CD4-positive, alpha-beta T cell treated with Interleukin-10 for 1 hour (primary cell): ENCODE data around the gene RIMBP3C.
"Not testable (repeated sequence)": the region's sequence is repeated elsewhere in the genome, so short reads cannot be mapped to it uniquely, and the experiment has no call there.

ENCODE experiments used
- DNase-seq: peaks from one replicate; pipeline ENCODE4 v3.0.0-alpha.2; 2020

Gene RIMBP3C, protein sequence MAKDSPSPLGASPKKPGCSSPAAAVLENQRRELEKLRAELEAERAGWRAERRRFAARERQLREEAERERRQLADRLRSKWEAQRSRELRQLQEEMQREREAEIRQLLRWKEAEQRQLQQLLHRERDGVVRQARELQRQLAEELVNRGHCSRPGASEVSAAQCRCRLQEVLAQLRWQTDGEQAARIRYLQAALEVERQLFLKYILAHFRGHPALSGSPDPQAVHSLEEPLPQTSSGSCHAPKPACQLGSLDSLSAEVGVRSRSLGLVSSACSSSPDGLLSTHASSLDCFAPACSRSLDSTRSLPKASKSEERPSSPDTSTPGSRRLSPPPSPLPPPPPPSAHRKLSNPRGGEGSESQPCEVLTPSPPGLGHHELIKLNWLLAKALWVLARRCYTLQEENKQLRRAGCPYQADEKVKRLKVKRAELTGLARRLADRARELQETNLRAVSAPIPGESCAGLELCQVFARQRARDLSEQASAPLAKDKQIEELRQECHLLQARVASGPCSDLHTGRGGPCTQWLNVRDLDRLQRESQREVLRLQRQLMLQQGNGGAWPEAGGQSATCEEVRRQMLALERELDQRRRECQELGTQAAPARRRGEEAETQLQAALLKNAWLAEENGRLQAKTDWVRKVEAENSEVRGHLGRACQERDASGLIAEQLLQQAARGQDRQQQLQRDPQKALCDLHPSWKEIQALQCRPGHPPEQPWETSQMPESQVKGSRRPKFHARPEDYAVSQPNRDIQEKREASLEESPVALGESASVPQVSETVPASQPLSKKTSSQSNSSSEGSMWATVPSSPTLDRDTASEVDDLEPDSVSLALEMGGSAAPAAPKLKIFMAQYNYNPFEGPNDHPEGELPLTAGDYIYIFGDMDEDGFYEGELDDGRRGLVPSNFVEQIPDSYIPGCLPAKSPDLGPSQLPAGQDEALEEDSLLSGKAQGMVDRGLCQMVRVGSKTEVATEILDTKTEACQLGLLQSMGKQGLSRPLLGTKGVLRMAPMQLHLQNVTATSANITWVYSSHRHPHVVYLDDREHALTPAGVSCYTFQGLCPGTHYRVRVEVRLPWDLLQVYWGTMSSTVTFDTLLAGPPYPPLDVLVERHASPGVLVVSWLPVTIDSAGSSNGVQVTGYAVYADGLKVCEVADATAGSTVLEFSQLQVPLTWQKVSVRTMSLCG (N-terminal part only)

DNA sequence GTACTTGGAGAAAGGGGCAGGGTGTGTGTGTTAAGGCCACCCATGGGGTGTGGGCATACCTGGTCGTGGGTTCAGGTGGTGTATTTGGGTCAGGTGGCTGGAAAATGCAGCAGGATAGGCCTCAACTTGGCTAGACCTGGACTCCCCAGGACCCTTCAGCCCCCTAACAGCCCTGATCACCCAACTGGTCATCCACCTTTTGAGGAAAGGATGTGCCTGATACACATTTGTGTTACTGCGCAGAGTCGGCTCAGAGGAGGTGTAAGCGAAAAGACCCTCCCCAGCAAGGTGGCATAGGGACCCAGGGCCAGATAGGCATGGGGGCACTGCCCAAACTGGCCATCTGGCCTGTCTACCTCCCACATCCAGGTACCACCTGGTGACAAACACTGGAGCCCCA, at the start of gene RIMBP3C:
RIMBP3C (minus strand) TSS at position 101 of the 400 bp plus-strand sequence. CDS start 485 bp downstream, outside the sequence.
- not testable (repeated sequence) for DNase-seq

DNA sequence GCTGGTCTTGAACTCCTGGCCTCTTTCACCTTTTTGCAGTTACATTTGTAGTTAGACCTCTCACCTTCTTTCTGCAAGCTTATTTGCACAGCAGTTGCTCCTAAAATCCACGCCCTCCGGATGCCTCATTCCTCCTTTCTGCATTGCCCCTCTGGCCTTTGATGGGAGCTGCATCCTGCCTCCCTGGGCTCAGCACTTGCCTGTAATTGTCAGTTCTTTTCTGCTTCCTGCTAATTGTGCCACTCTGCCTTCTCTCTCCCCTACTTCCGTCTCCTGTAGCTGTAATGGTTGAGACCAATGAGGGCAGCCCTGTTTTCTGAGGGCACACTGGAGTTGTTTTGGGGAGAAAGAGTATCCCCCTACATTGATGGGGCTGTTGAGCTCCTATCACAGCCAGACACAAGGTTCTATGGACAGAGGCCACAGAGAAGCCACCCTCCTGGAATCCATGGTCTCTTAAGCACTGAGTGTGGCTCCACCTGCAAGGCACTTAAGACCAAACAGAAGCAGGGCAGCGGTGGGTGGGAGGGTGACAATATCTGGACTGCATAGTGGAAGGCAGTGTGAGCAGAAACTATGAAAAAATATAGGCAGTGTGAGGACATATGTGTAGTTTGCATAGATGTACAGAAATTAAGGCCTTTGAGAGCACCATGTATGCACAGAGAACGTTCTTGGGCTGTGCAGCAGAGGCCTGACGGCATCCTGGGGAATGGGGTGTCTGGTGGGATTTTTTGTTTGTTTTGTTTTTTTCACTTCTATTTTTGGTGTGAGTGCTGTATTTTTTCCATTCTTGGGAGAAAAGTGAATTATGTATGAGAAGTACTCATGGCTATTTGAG, 48.0 kb upstream of the RIMBP3C start:
- DNase-seq: no peak

DNA sequence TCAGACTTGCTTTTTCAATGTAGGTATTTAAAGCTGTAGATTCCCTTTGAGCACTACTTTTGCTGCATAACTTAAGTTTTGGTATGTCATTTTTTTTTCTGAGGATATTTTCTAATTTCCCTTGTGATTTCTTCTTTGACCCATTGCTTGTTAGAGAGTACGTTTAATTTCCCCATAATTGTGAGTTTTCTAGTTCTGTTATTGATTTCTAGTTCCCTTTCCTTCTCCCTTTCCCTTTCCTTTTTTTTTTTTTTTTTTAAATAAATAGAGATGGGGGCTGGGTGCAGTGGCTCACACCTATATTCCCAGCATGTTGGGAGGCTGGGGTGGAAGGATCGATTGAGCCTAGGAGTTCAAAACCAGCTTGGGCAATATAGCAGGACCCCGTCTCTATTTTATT, 47.0 kb upstream of the RIMBP3C start:
- no peak for DNase-seq

DNA sequence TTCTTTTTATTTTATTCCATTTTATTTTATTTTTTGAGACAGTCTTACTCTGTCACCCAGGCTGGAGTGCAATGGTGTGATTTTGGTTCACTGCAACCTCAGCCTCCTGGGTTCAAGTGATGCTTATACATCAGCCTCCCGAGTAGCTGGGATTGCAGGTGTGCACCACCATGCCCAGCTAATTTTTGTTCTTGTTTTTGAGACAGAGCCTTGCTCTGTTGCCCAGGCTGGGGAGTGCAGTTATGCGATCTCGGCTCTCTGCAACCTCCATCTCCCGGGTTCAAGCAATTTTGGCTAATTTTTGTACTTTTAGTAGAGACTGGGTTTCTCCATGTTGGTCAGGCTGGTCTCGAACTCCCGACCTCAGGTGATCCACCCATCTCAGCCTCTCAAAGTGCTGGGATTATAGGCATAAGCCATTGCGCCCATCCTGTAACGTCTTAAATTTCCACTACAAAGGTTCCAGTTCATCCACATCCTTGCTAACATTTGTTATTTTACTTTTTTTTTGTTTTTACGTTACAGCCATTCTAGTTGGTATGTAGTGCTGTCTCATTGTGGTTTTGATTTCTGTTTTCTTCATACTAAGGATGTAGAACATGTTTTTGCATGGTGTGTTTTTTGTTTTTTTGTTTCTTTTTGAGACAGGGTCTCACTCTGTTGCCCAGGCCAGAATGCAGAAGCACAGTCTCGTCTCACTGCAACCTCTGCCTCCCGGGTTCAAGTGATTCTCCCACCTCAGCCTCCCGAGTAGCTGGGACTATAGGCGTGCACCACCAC, 45.3 kb upstream of the RIMBP3C start:
- not testable (repeated sequence) for DNase-seq

DNA sequence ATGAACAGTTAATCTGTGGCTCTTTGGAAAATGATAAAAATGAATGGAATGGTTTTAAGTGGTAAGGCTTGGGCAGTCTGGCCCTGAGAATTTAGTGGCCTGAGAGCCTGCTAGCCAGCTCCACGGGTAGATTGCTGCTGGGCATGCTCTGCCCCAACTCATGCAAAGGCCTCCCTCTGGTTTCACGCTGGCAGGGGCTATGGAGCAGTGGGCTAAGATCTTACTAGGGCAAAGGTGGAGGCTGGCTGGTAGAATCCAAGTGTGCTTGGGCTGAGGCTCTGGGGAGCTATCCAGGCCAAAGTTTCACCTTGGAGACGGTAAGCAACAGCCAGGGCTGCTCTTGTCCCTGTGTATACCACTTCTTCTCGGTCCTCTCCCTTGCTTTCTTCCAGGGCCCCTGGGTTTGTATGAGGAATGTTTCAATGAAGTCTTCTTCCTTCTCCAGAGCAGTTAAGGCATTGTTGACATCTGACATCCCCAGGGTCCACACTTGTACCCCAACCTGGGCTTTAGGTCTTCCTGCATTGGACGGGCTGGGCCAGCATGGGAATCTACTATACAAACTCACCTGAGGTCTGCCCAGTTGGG, 43.7 kb upstream of the RIMBP3C start:
- DNase-seq: no peak

DNA sequence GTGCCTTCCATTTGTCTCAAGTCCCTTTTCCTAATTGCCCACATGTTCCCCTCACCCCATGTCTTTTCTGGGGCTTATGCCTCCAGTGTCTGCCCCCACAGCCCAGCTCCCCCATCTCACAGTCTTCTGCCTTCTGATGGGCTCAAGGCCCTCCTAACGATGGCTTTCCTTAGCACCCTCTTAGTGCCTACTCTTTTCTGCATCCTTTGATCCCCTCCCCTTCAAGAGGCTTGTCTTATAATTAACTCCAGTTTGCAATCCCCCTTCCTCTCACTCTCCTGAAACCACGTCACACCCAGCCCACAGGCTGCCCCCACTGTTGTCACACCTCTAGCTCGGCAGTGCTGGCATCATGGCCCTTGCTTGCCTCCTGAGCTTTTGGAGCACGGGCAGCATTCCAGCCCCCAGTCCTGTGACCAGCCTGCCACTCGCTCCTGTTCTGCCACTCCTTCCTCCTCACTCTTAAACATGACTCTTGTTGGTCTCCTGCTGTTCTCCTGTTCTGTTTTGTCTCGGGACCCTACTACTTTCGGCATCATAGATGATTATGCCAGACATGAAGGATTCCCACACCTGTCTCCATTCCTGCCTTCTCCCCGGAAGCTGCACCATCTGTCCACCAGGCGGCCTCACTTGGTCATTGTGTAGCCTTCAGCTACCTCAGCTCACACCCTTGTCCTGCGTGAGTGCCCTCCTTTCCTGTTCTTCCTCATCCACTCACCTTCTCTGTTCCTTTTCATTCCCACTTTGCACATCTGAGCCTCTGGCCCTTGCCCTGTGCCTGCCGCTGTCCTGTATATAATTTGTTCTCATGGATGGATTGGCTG, 42.4 kb upstream of the RIMBP3C start:
- DNase-seq: no peak

DNA sequence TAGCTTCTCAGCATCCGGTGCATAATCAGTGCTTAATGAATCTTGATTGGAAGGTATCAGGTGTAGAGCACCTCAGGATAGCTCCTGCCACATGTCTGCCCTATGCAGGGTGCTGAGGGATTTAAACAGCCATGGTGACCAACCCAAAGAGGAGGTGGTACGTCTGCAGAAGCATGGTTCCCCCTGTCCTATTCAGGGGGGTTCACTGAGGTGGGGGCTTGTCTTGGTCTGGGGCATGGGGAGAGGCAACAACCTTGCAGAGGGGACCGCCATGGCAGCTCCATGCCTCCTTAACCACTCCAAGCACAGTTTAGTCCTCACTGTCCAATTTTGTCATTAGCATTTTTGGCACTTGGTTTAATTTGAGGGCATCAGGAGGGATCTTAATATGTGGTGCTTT, 41.2 kb upstream of the RIMBP3C start:
- DNase-seq: no peak

DNA sequence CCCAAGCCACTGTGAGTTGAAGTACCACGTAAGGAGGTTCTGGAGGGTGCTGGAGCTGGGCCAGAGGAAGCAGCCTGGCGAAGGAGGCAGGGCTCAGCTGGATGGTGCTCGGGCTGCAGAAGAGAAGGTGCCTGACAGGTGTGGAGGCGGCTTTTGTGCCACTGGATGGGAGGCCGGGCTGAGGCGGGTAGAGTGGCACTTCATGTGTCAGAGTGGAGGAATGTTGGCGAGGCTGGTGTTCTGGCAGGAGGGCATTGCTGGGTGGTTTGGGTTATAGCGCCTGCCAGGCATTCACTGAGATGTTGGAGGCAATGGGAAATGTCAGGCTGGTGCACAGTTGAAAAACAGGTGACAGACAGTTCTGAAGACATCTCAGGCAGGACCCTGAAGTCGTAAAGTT, 40.4 kb upstream of the RIMBP3C start:
- no peak for DNase-seq

DNA sequence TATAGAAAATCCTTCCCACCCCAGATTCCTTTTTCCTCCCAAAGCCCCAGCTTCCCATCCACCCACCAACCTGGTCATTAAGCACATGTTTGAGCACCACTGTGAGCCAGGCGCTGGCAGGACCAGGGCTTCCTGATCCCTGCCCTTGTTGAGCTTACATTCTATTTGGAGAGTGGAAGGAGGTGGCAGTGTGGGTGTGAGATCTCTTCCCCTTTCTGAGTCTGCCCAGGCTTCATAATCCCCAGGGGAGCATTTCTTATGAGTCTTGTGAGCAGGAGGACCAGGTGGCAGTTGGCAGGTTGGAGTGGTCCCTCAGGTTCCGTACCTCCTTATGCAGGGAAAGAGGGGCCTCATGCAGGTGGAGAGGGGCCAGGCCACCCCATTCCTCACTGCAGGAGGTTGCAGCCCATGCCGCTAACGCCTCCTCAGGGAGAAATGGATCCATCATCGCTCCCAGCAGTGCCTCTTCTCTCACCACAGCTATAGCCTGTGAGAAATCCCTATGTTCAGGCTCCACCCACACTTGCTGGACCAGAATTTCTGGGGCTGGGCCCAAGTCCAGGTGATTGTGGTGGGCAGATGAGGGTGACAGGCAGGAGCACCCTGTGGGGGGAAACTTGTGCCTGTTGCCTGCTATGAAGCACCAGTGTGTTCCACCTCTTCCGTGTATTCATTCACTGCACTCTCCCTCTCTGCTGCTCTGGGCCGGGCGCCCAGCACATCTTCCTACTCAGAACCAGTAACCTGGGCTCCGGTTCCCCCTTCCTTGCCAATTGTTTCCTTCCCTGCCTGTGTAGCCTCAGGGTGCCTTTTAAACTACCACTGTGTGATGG, 39.8 kb upstream of the RIMBP3C start:
- no peak for DNase-seq

DNA sequence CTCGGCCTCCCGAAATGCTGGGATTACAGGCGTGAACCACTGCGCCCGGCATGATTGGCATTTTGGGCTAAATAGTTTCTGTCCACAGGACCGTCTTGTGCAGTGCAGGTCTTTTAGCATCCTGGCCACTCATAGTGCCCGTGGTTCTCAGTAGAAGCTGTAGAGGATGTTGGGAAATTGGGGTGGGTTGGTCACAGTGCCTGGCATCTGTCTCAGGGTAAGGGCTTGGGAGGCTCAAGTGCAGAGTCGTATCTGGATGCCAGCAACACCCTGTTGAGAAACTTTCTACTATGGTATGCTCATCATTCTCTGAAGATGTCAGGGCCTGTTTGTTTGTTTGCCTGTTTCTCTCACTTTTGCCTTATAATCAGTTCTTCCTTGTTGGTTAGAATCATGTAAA, 38.1 kb upstream of the RIMBP3C start:
- DNase-seq: no peak

DNA sequence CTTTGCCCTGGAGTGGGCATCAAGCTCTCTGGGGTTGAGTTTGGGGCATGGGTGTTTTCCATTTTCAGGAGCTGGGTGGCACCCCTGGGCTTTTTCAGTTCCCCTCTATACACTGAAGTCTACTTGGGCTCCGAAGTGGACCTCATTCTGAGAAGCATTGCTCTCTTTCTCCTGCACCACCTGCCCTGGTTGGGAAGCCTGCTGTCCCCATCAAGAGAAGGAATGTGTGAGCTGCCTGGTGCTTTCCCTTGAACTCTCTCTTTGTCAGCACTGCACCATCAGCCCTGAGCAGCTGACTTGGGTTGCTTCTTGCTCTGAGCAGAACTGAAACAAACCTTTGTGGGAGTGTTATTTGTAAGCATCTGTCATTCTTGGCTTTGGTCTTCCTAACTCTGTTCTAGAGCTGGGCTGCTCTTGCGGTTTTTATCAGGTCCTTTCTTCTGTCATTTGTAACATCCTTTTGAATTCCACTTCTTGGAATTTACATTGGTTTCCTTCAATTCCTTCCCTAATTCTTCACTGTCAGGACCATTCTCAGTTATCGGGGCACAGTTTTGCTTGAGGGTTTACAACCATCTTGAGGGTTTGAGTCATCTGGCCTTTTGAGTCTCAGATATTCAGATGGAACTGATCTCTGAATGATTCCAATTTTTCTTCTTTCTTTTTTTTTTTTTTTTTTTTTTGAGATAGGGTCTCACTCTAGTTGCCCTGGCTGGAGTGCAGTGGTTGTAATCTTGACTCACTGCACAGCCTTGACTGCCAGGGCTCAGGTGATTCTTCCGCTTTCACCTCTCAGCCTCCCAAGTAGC, 36.7 kb upstream of the RIMBP3C start:
- DNase-seq: no peak

DNA sequence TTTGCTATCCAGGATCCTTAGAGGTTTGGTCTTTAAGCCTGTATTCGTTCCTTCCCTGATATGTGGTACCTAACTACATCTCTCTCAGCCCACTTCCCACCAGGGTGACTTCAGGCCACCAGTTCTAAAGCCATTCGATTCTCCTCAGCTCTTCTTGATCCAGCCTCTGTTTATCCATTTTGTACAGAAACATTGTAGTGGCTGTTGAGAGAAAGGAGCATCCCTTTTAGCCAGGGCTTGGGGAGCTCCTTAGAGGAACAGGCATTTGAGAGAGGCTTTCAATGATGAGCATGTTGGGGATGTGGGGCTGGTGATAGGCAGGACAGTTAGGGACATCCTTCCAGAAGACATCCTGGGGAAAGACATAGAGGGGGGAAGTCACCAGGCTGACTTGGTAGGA, 34.1 kb upstream of the RIMBP3C start:
- DNase-seq: no peak

DNA sequence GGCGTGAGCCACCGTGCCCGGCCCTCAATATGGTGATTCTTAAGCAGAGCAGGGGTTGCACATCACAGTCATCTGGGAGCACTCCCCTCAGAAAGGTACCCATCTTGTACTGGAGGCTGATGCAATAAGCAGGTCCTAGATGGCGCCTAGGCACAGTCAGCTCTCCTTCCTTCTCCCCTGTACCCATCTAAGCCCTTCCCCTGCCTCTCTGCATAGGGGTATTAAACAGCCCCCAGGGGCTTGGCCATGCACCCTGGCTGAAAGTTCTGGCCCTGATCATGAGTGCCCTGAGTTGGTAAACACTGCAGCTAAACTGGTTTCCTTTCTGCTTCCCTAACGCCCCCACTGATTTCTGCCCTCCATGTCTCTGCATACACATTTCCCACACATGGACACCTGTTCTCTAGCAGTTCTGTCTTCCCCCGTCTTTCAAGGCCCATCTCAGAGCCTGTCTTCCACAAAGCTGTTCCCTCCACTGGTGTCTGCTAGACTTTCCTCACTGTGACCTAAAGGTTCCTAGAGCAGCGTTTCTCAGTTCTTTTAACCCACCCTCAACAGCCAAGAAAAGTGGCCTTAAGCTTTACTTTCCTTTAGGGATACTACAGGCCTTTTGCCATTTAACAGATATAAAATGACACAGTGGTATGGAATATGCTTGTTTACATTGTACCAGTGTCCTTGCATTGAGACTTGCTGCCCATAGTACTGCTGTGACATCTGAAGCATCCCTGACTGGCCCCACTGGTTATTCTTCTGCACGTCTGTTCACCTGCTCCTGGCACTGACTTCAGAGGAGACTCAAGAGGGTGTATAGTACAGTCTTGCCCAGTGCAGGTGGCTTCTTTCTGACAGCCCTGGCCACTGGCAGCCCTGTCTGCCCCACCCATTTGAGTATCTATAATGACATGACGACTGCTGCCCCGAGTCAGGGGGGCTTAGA, 31.8 kb upstream of the RIMBP3C start:
- no peak for DNase-seq

DNA sequence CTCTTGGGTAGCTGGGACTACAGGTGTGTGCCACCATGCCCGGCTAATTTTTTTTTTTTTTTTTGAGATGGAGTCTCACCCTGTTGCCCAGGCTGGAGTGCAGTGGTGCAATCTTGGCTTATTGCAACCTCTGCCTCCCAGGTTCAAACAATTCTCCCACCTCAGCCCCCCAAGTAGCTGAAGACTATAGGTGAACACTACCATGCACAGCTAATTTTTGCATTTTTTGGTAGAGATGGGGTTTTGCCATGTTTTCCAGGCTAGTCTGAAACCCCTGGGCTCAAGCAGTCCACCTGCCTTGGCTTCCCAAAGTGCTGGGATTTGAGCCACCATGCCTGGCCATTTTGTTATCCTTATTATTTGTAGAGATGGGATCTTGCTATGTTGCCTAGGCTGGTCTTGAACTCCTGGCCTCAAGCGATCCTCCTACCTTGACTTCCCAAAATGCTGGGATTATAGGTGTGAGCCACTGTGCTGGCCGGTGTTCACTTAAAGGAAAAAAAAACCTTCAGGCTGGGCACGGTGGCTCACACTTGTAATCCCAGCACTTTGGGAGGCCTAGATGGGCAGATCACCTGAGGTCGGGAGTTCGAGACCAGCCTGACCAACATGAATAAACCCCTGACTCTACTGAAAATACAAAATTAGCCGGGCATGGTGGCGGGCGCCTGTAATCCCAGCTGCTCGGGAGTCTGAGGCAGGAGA, 29.9 kb upstream of the RIMBP3C start:
- DNase-seq: not testable (repeated sequence)

DNA sequence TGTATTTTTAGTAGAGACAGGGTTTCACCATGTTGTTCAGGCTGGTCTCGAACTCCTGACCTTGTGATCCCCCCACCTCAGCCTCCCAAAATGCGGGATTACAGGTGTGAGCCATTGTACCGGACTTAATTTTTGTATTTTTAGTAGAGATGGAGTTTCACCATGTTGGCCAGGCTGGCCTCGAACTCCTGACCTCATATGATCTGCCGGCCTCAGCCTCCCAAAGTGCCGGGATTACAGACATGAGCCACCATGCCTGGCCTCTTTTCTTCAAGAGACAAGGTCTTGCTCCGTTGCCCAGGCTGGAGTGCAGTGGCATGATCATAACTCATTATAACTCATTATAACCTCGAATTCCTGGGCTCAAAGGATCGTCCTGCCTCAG, 29.4 kb upstream of the RIMBP3C start:
- DNase-seq: not testable (repeated sequence)

DNA sequence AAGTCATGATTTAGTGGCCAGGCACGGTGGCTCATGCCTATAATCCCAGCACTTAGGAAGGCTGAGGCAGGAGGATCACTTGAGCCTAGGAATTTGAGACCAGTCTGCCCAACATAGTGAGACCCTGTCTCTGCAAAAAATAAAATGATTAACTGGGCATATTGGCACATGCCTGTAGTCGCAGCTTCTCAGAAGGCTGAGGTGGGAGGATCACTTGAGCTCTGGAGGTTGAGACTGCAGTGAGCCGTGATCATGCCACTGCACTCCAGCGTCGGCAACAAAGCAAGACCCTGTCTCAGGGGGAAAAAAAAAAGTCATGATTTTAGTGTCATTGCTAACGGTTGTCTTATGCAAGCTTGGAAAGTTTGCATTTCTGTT, 28.2 kb upstream of the RIMBP3C start:
- no peak for DNase-seq
